ENCODE results near the gene ZNF555. TPM values are rescaled to one million over a fixed set of nuclear protein-coding genes. Genes with fewer than 3 reads are reported as not detected.

The ZNF555 gene
- total RNA-seq, 1 donor from 2014 or later: 6.9 TPM

GRCh38 chr19:2905918-2906519 is 64.7 kb downstream of the ZNF555 start:
- Histone ChIP-seq H3K4me3 (no peak overlapping the region), H3K4me1 (no peaks in the 10 kb centered on the region), H3K36me3 (no peaks in the 10 kb centered on the region), H3K27ac (no peak overlapping the region), H3K27me3 (no peaks in the 10 kb centered on the region), H3K9me3 (no peaks in the 10 kb centered on the region)
- intact Hi-C loops (cut with DNase I): no loop called here
- ATAC-seq (no peak), DNase-seq (no peak)
- TF ChIP-seq CTCF (IDR thresholded peaks at IDR 0.05): no peak

- intact Hi-C loops (cut with DNase I): no loop called here
- DNase-seq (no peak), ATAC-seq (no peak)
- H3K27ac ChIP-seq: no peak overlapping the region
- no peaks in the 10 kb centered on the region for H3K9me3 ChIP-seq
- TF ChIP-seq CTCF (IDR thresholded peaks at IDR 0.05): no peak
- no peak overlapping the region for H3K4me3 ChIP-seq
- H3K36me3 ChIP-seq: no peaks in the 10 kb centered on the region
- no peaks in the 10 kb centered on the region for H3K4me1 ChIP-seq
- no peaks in the 10 kb centered on the region for H3K27me3 ChIP-seq
These were observed 65.4 kb downstream of the ZNF555 start for GRCh38 chr19:2906631-2907195.

Other genes starting within 250 kb of the ZNF555 start
- gene GNG7, start 138.8 kb upstream of the ZNF555 start, total RNA-seq: 5.5 TPM
- gene DIRAS1, start 120.1 kb upstream of the ZNF555 start, total RNA-seq: 1.8 TPM
- 26.7 TPM for gene SLC39A3, start 101.5 kb upstream of the ZNF555 start, total RNA-seq
- 44.9 TPM for gene SGTA, start 58.2 kb upstream of the ZNF555 start, total RNA-seq
- 29.3 TPM for gene THOP1, start 56.0 kb upstream of the ZNF555 start, total RNA-seq
- gene ZNF554, start 21.6 kb upstream of the ZNF555 start, total RNA-seq: 4.7 TPM
- gene ZNF556, start 25.9 kb downstream of the ZNF555 start, total RNA-seq: not detected
- 7.2 TPM for gene ZNF57, start 59.5 kb downstream of the ZNF555 start, total RNA-seq
- 4.2 TPM for gene ZNF77, start 103.5 kb downstream of the ZNF555 start, total RNA-seq
- gene TLE6, start 136.1 kb downstream of the ZNF555 start, total RNA-seq: 6.7 TPM
- 58.6 TPM for gene TLE2, start 187.8 kb downstream of the ZNF555 start, total RNA-seq
- 458 TPM for gene TLE5, start 221.0 kb downstream of the ZNF555 start, total RNA-seq

Measured in upper lobe of right lung (tissue), 1 donor.